WTC11 (cell line): ENCODE results near the gene AP3B2. TPM values are rescaled to one million over a fixed set of nuclear protein-coding genes. Genes with fewer than 3 reads are reported as not detected.
"Not testable (repeated sequence)": the region's sequence is repeated elsewhere in the genome, so short reads cannot be mapped to it uniquely, and the experiment has no call there.

Source experiments
- ATAC-seq: fragments of 200-7000 bp; cut with Tn5 transposase; 2 replicates; pipeline ENCODE4 v1.10.0; 2021; ENCODE audit warnings: mild to moderate bottlenecking, moderate library complexity
- CTCF ChIA-PET: fragments of 300-600 bp; sonication (Branson Sonifier 250); formaldehyde crosslinking; loops from one replicate; lab custom pipeline; 2021; ENCODE audit warnings: antibody characterized with exemption; lab: Charles Lee
- POLR2A ChIA-PET: fragments of 350-600 bp; sonication (Branson Sonifier 250); formaldehyde crosslinking; loops from one replicate; lab custom pipeline; 2021; ENCODE audit warnings: antibody characterized with exemption; lab: Charles Lee
- DNase-seq: peaks from one replicate; pipeline ENCODE4 v3.0.0; 2021; ENCODE audit warnings: low spot score
- H3K27ac Mint-ChIP-seq: 2 replicates; pipeline ENCODE4 v1.8.0; 2021; ENCODE audit warnings: mixed read lengths
- H3K27me3 Mint-ChIP-seq: 2 replicates; pipeline ENCODE4 v1.8.0; 2021; ENCODE audit warnings: low read depth, mild to moderate bottlenecking, moderate library complexity, mixed read lengths
- H3K36me3 Mint-ChIP-seq: 2 replicates; pipeline ENCODE4 v1.8.0; 2021; ENCODE audit warnings: mixed read lengths
- H3K4me1 Mint-ChIP-seq: 2 replicates; pipeline ENCODE4 v1.8.0; 2022; ENCODE audit warnings: mixed read lengths
- H3K4me3 Mint-ChIP-seq: 2 replicates; pipeline ENCODE4 v1.8.0; 2021; ENCODE audit warnings: mild to moderate bottlenecking, moderate library complexity, mixed read lengths
- H3K9me3 Mint-ChIP-seq: 2 replicates; pipeline ENCODE4 v1.8.0; 2021; ENCODE audit warnings: mixed read lengths
- ARID4B ChIP-seq: sonication (generic); formaldehyde crosslinking; IDR thresholded peaks from 2 replicates; pipeline ENCODE4 v1.8.0; 2023; ENCODE audit warnings: missing genetic modification reagents, mild to moderate bottlenecking, borderline replicate concordance
- CDX4 ChIP-seq: fragments of 250-450 bp; sonication (Bioruptor Pico); IDR thresholded peaks from 2 replicates; pipeline ENCODE4 v1.9.0; 2021; ENCODE audit warnings: moderate library complexity, mild to moderate bottlenecking, inconsistent platforms, borderline replicate concordance
- E2F4 ChIP-seq: sonication (generic); formaldehyde crosslinking; IDR thresholded peaks from 2 replicates; pipeline ENCODE4 v1.8.1; 2022; ENCODE audit warnings: low read depth, mild to moderate bottlenecking, moderate library complexity, missing genetic modification reagents, borderline replicate concordance
- EMX1 ChIP-seq: fragments of 250-450 bp; sonication (Bioruptor Pico); IDR thresholded peaks from 2 replicates; pipeline ENCODE4 v1.8.0; 2021; ENCODE audit warnings: mild to moderate bottlenecking
- MAX ChIP-seq: sonication (generic); formaldehyde crosslinking; IDR thresholded peaks from 2 replicates; pipeline ENCODE4 v1.8.0; 2022; ENCODE audit warnings: mild to moderate bottlenecking, missing genetic modification reagents
- USF1 ChIP-seq: sonication (generic); formaldehyde crosslinking; IDR thresholded peaks from 2 replicates; pipeline ENCODE4 v1.8.0; 2022; ENCODE audit warnings: mild to moderate bottlenecking, missing genetic modification reagents
- ZNF317 ChIP-seq: sonication (generic); formaldehyde crosslinking; IDR thresholded peaks from 2 replicates; pipeline ENCODE4 v1.8.1; 2023; ENCODE audit warnings: low read depth, mild to moderate bottlenecking, moderate library complexity, missing genetic modification reagents, borderline replicate concordance
- ZNF396 ChIP-seq: fragments of 250-450 bp; sonication (Bioruptor Pico); IDR thresholded peaks from 2 replicates; pipeline ENCODE4 v1.8.0; 2021; ENCODE audit warnings: mild to moderate bottlenecking, moderate library complexity, borderline replicate concordance
- ZNF423 ChIP-seq: fragments of 250-450 bp; sonication (Bioruptor Pico); IDR thresholded peaks from 2 replicates; pipeline ENCODE4 v2.1.2; 2022; ENCODE audit warnings: mild to moderate bottlenecking, moderate library complexity
- ZNF532 ChIP-seq: fragments of 250-450 bp; sonication (Bioruptor Pico); IDR thresholded peaks from 2 replicates; pipeline ENCODE4 v1.9.0; 2021; ENCODE audit warnings: mild to moderate bottlenecking, borderline replicate concordance
- total RNA-seq: library from RNA; stranded (reverse); gene quantifications from 3 replicates; pipeline ENCODE4 v1.2.3, GENCODE V29; 2021

Gene AP3B2
- total RNA-seq, 1 experiment from 2014 or later, result 17.7 TPM

- Mint-ChIP-seq H3K27ac (no peak overlapping the region), H3K9me3 (peaks cover 3% of the 10 kb centered on the region; the same call in 1 of the 2 replicates), H3K27me3 (peaks cover 18% of the 10 kb centered on the region), H3K4me3 (peak overlapping the region; percentile 67; the same call in 1 of the 2 replicates), H3K4me1 (peaks cover 6% of the 10 kb centered on the region), H3K36me3 (0 out of 2 replicates have a peak, but pooled peaks cover 3% of the 10 kb centered on the region)
- ATAC-seq (no peak), DNase-seq (no peak)
- POLR2A ChIA-PET, result interaction anchor here (0.6 kb wide), 1 partner anchor 358 kb away, joined by 3 read pairs; no protein-coding TSS in a partner anchor
- CTCF ChIA-PET, result interaction anchor here (1.0 to 1.1 kb wide), 2 partner anchors 54 to 300 kb away, joined by 3 to 4 read pairs; partner anchors contain the start of gene C15orf40
- TF ChIP-seq ZNF317 (CRISPR knock-in tag) (no peak), ARID4B (CRISPR knock-in tag) (no peak), ZNF396 (CRISPR knock-in tag) (no peak), CDX4 (no peak)
These were observed 1.3 kb upstream of the AP3B2 start for GRCh38 chr15:82710926-82711490.

GRCh38 chr15:82710208-82710555 is 507 bp upstream of the AP3B2 start:
- peak; percentile 3; the same call in 1 of the 2 replicates for ATAC-seq
- TF ChIP-seq ZNF532 (no peak), MAX (CRISPR knock-in tag) (0 out of 2 replicates have a peak, but pooled peaks have one; percentile 2)
- ChIA-PET POLR2A (interaction anchor here (0.6 kb wide), 1 partner anchor 167 kb away, joined by 3 read pairs; no protein-coding TSS in a partner anchor), CTCF (interaction anchor here (0.6 to 1.1 kb wide), 4 partner anchors 33 to 301 kb away, joined by 3 to 5 read pairs (median 4); partner anchors contain the start of gene C15orf40)
- Mint-ChIP-seq H3K4me1 (peaks cover 6% of the 10 kb centered on the region), H3K36me3 (no peaks in the 10 kb centered on the region), H3K27ac (no peak overlapping the region), H3K9me3 (no peaks in the 10 kb centered on the region), H3K4me3 (peak overlapping the region; percentile 67), H3K27me3 (peaks cover 18% of the 10 kb centered on the region)
- DNase-seq, result no peak

GRCh38 chr15:82709081-82709420 is 624 bp downstream of the AP3B2 start:
- Mint-ChIP-seq H3K9me3 (no peaks in the 10 kb centered on the region), H3K27me3 (peaks cover 18% of the 10 kb centered on the region), H3K4me1 (peaks cover 6% of the 10 kb centered on the region), H3K36me3 (no peaks in the 10 kb centered on the region), H3K4me3 (no peak overlapping the region), H3K27ac (no peak overlapping the region)
- ChIA-PET CTCF (interaction anchor here (1.0 to 2.0 kb wide), 3 partner anchors 29 to 169 kb away, joined by 3 to 10 read pairs (median 6); partner anchors contain the start of gene RPS17), POLR2A (interaction anchor here (0.8 to 1.4 kb wide), 4 partner anchors 9 to 41 kb away, joined by 3 to 7 read pairs (median 4); no protein-coding TSS in a partner anchor)
- peak; percentile 83 for TF ChIP-seq ZNF423 (CRISPR knock-in tag)
- no peak for TF ChIP-seq MAX (CRISPR knock-in tag)
- no peak for TF ChIP-seq E2F4 (CRISPR knock-in tag)
- TF ChIP-seq EMX1 (CRISPR knock-in tag), result no peak
- TF ChIP-seq USF1 (CRISPR knock-in tag), result 0 out of 2 replicates have a peak, but pooled peaks have one; percentile 6
- DNase-seq (peak; percentile 73), ATAC-seq (peak; percentile 53)

- H3K4me1 Mint-ChIP-seq, H3K4me3 Mint-ChIP-seq, CTCF ChIA-PET, ATAC-seq, POLR2A ChIA-PET, H3K27me3 Mint-ChIP-seq, DNase-seq, H3K27ac Mint-ChIP-seq, H3K36me3 Mint-ChIP-seq, H3K9me3 Mint-ChIP-seq: not testable (repeated sequence)
These were observed 3.8 kb downstream of the AP3B2 start for GRCh38 chr15:82705856-82706255.
